Left lung (tissue), 10 donors: Measurements from ENCODE around the gene TCF7L2. TPM values are rescaled to one million over a fixed set of nuclear protein-coding genes. Genes with fewer than 3 reads are reported as not detected.

Source experiments
- ATAC-seq: fragments of 200-7000 bp; cut with Tn5 transposase; one replicate; pipeline ENCODE4 v1.9.1; 2020; ENCODE audit warnings: moderate library complexity
- DNase-seq, 4 donors: peaks; one replicate each; pipeline ENCODE4 v3.0.0-alpha.2; 2013 to 2020
- H3K27ac ChIP-seq, 2 donors: fragments of 200-600 bp; sonication (generic) in 1 of 2; one replicate each; pipeline versions ENCODE4 v1.5.0 to v1.8.0; 2020 to 2021
- H3K27me3 ChIP-seq, 2 donors: fragments of 200-600 bp; sonication (generic) in 1 of 2; one replicate each; pipeline versions ENCODE4 v1.5.0 to v1.8.0; 2020 to 2021
- H3K36me3 ChIP-seq, 2 donors: fragments of 200-600 bp; sonication (generic) in 1 of 2; one replicate each; pipeline versions ENCODE4 v1.5.0 to v1.8.0; 2020 to 2021
- H3K4me1 ChIP-seq, 2 donors: fragments of 200-600 bp; one replicate each; pipeline ENCODE4 v1.8.0; 2021
- H3K4me3 ChIP-seq, 2 donors: fragments of 200-600 bp; sonication (generic) in 1 of 2; one replicate each; pipeline versions ENCODE4 v1.5.0 to v1.8.0; 2020 to 2021; ENCODE audit warnings: mild to moderate bottlenecking in 1 of 2
- H3K9me3 ChIP-seq, 2 donors: fragments of 200-600 bp; sonication (generic) in 1 of 2; one replicate each; pipeline versions ENCODE4 v1.5.0 to v1.8.0; 2020 to 2021
- CTCF ChIP-seq, 2 donors: fragments of 200-600 bp; sonication (generic) in 1 of 2; IDR thresholded peaks; one replicate each; pipeline versions ENCODE4 v1.5.0 to v1.8.0; 2021; ENCODE audit warnings: antibody characterized with exemption in 2 of 2
- intact Hi-C, 2 donors: fragments of 100-400 bp; cut with DNase I; formaldehyde crosslinking; loops; one replicate each; pipeline versions ENCODE4 v1.11.2 to v1.14.2; 2022
- polyA plus RNA-seq, 6 donors: library from polyadenylated mRNA; unstranded; fragments of 120-200 nt; gene quantifications; one replicate each; pipeline ENCODE4 v1.2.1, GENCODE V29; 2013; ENCODE audit not compliant: insufficient read length in 6 of 6
- total RNA-seq, 2 donors: library from RNA; stranded (reverse); fragmentation: NEBNext Ultra II Directional; extraction: Animal tissue kit (Norgen Biotek cat#: 25700); gene quantifications; one replicate each; pipeline ENCODE4 v1.2.1, GENCODE V29; 2021
- donor health status: DM: no; HTN: yes; CAD: no.
- donor health status: DM: no; HTN: no; CAD: no.

TCF7L2 gene
- total and polyA plus RNA-seq, 8 donors, result 25.1 to 54.9 (median 53.0) TPM

GRCh38 chr10:112979927-112980326 is 29.9 kb downstream of the TCF7L2 start:
- no peak for TF ChIP-seq CTCF (IDR thresholded peaks at IDR 0.05)
- DNase-seq, result no peak
- no peak overlapping the region for H3K27ac ChIP-seq

GRCh38 chr10:112980937-112981336 is 30.9 kb downstream of the TCF7L2 start:
- intact Hi-C loops, result no loop called here
- H3K4me3 ChIP-seq, result no peak overlapping the region
- no peak overlapping the region for H3K27ac ChIP-seq
- ATAC-seq, result no peak
- H3K36me3 ChIP-seq, result no peaks in the 10 kb centered on the region
- TF ChIP-seq CTCF (IDR thresholded peaks at IDR 0.05), result no peak
- no peaks in the 10 kb centered on the region for H3K9me3 ChIP-seq
- peaks cover 2 to 13% of the 10 kb centered on the region in 2 donors for H3K4me1 ChIP-seq
- no peak for DNase-seq
- H3K27me3 ChIP-seq, result no peaks in the 10 kb centered on the region

More at GRCh38 chr10:112979927-112980326, 29.9 kb downstream of the TCF7L2 start:
- ATAC-seq, result no peak
- H3K9me3 ChIP-seq, result no peaks in the 10 kb centered on the region
- peaks cover 0 to 7% of the 10 kb centered on the region in 2 donors for H3K4me1 ChIP-seq
- intact Hi-C loops, result no loop called here
- H3K36me3 ChIP-seq, result no peaks in the 10 kb centered on the region
- no peak overlapping the region for H3K4me3 ChIP-seq
- no peaks in the 10 kb centered on the region for H3K27me3 ChIP-seq

GRCh38 chr10:112981553-112981952 is 31.5 kb downstream of the TCF7L2 start:
- intact Hi-C loops, result no loop called here
- DNase-seq, result no peak
- H3K27me3 ChIP-seq, result no peaks in the 10 kb centered on the region
- no peak for TF ChIP-seq CTCF (IDR thresholded peaks at IDR 0.05)
- ATAC-seq, result no peak
- H3K9me3 ChIP-seq, result no peaks in the 10 kb centered on the region
- no peak overlapping the region for H3K27ac ChIP-seq
- peaks cover 8 to 20% of the 10 kb centered on the region in 2 donors for H3K4me1 ChIP-seq
- no peaks in the 10 kb centered on the region for H3K36me3 ChIP-seq
- no peak overlapping the region for H3K4me3 ChIP-seq

- intact Hi-C loops, result no loop called here
- H3K4me3 ChIP-seq, result no peak overlapping the region
- H3K4me1 ChIP-seq, result peaks cover 8 to 36% of the 10 kb centered on the region in 2 donors
- H3K36me3 ChIP-seq, result no peaks in the 10 kb centered on the region
- no peak for TF ChIP-seq CTCF (IDR thresholded peaks at IDR 0.05)
- no peak overlapping the region for H3K27ac ChIP-seq
- no peak for DNase-seq
- no peaks in the 10 kb centered on the region for H3K27me3 ChIP-seq
- no peak for ATAC-seq
- no peaks in the 10 kb centered on the region for H3K9me3 ChIP-seq
Observed at GRCh38 chr10:112983444-112984056, 33.5 kb downstream of the TCF7L2 start.

GRCh38 chr10:112984756-112985155 is 34.7 kb downstream of the TCF7L2 start:
- Histone ChIP-seq H3K9me3 (no peaks in the 10 kb centered on the region), H3K27me3 (no peaks in the 10 kb centered on the region), H3K4me3 (no peak overlapping the region), H3K4me1 (peaks cover 8 to 39% of the 10 kb centered on the region in 2 donors), H3K36me3 (no peaks in the 10 kb centered on the region), H3K27ac (no peak overlapping the region)
- DNase-seq (no peak), ATAC-seq (no peak)
- intact Hi-C loops, result no loop called here
- TF ChIP-seq CTCF (IDR thresholded peaks at IDR 0.05), result no peak
